NB4 (cell line): Measurements from ENCODE around the gene ATP13A1.
A peak's percentile ranks its signal among the peaks of the same experiment; 100 is the strongest.

Source experiments
- DNase-seq: peaks from one replicate; pipeline ENCODE4 v3.0.0; 2010; ENCODE audit warnings: low read depth
- H3K4me3 ChIP-seq: one replicate; pipeline ENCODE4 v1.5.1; 2011; ENCODE audit warnings: mild to moderate bottlenecking, low read depth, low read length, moderate library complexity
- CTCF ChIP-seq: IDR thresholded peaks from one replicate; pipeline ENCODE4 v1.5.1; 2012; ENCODE audit warnings: low read depth, low read length
- MYC ChIP-seq: IDR thresholded peaks from 2 replicates; pipeline ENCODE4 v1.6.1; 2011; ENCODE audit warnings: low read depth, low read length
- POLR2A ChIP-seq: IDR thresholded peaks from 2 replicates; pipeline ENCODE4 v1.6.1; 2011; ENCODE audit warnings: mild to moderate bottlenecking; ENCODE audit not compliant: insufficient read length; ENCODE audit errors: extremely low read depth
- TF ChIP-seq, protein P1 (sequence below): IDR thresholded peaks from 2 replicates; pipeline ENCODE4 v1.6.1; 2011; ENCODE audit warnings: low read depth, low read length

The ATP13A1 gene

DNA sequence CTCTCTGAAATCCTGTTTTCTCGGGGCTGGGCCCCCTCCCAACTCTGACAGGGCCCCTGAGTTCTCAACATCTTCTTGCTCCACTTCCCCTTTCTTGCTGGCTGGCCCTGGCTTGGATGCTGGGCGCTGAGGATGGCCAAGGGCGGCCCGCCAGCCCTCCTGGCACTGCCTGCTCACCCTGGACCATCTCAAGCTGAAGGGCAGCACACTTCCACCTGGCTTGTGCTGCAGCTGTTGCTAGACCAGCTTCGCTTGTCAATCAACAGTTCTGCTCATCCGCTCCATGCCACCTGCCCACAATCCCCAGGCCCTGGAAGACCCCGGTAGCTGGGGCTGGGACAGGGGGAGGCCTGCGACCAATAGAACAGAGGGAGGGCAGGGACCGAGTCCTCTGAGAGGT, 13.1 kb downstream of the ATP13A1 start:
- TF ChIP-seq CTCF, result no peak
- TF ChIP-seq MYC, result no peak
- TF ChIP-seq, protein P1, sequence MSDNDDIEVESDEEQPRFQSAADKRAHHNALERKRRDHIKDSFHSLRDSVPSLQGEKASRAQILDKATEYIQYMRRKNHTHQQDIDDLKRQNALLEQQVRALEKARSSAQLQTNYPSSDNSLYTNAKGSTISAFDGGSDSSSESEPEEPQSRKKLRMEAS, result no peak
- TF ChIP-seq POLR2A, result no peak
- no peak overlapping the region for H3K4me3 ChIP-seq
- DNase-seq, result peak; percentile 28

DNA sequence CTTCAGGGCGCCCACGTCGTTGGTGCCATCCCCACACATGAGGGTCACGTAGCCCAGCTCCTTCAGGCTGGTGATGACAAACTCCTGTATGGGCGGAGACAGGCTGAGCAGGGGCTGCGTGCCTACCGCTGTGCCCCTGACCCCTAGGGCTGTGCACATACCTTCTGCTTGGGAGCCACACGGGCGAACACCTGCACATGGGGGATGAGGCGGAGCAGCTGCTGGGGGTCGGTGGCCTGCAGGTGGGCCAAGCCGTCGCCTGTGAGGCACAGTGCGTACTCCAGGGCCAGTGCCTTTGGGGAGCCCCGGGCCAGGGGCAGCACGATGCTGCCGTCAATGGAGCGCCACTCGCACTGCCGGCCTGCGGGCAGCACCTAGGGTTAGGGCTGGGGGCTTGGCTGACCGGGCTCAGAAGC, 13.9 kb downstream of the ATP13A1 start:
- no peak overlapping the region for H3K4me3 ChIP-seq
- TF ChIP-seq, protein P1, result no peak
- TF ChIP-seq MYC (no peak), POLR2A (no peak), CTCF (no peak)
- DNase-seq, result no peak

DNA sequence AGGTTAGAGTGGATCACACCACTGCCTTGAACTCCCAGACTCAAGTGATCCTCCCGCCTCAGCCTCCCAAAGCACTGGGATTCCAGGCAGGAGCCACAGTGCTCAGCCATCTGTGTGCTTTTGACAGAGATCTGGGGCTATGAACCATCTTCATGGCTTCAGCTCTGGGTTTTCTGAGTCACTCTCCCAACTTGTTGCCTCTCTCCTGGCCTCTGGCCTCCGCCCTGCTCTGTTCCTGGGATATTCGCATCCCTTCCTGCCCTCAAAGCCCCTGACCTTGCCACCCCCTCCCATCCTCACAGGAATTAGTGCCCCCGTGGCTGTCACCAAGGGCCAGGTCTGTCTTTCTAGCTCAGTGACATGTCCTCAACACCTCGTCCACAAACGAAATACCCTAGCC, 14.3 kb downstream of the ATP13A1 start:
- no peak for TF ChIP-seq MYC
- TF ChIP-seq, protein P1, result no peak
- TF ChIP-seq POLR2A, result no peak
- TF ChIP-seq CTCF, result no peak
- no peak for DNase-seq
- H3K4me3 ChIP-seq, result no peak overlapping the region

DNA sequence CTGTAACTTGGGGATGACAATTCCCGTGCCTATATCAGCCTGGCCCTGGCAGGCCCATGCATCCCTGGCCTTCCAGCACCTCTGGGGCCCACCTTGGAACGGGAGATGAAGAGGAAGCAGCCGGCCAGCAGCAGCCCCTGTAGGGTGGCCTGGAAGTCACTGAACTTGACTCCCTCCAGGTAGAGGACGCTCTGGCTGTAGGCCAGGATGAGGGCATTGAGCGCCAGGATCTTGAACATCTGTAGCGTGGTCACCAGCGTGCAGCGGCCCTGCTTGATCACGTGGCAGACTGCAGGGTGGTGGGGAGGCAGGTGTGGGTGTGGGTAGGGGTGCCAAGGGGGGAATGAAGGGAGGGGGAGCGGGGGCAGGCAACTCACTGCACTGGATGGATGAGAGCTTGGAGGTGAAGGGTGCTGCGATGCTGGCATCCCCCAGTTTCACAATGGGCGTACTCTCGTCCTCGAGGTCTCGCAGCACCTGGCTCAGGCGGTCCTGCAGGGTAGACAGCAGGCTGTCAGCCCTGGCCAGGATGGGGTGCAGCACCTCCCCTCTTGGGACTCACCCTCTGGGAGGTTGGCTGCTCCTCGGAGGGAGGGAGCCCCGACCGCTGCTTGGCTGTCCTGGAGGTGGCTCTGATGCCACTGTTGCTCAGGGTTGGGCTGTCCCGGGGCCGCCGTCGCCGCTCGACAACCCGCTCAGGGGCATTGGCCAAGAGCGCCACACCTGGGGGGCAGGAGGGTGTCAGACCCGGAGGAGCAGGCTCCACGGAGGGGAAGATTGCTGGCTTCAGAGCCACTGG, 16.2 kb downstream of the ATP13A1 start:
- no peak for DNase-seq
- TF ChIP-seq, protein P1, result no peak
- no peak for TF ChIP-seq MYC
- TF ChIP-seq POLR2A, result no peak
- TF ChIP-seq CTCF, result no peak
- H3K4me3 ChIP-seq, result no peak overlapping the region

DNA sequence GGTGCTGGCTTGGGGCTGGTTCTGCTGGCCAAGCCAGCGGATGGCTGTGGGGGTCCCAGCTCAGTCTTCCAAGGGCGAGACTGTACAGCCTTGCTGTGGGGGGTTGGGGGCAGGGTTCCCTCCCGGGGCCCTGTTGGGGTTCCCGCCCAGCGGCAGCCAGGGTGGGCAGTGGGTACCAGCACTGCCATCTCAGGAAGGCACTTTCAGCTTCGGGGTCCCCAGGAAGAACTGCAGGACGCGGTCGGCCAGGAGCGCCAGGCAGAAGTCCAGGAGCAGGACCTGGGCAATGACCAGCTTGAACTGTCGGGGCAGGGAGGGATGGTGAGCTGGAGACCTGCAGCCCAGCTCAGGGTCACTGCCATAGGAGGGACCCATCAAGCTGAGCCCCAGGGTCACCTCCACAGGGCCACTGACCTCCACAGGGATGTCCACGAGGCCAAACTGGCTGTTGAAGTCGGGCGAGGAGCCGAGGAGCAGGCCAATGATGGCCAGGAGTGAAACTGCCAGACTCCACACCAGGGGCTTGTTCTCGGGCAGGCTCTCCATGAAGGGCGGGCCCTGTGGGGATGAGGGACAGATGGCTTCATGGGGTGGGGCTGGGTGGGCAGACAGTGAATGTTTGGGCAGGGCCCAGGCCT, 18.1 kb downstream of the ATP13A1 start:
- no peak for TF ChIP-seq CTCF
- TF ChIP-seq MYC, result no peak
- TF ChIP-seq, protein P1, result no peak
- TF ChIP-seq POLR2A, result no peak
- no peak overlapping the region for H3K4me3 ChIP-seq
- no peak for DNase-seq
